Kidney tubule cell (primary cell): ENCODE results near the gene PPP1R8.
"Not testable (repeated sequence)": the region's sequence is repeated elsewhere in the genome, so short reads cannot be mapped to it uniquely, and the experiment has no call there.

Experiments used
- DNase-seq: peaks from one replicate; pipeline ENCODE4 v3.0.0-alpha.2; 2018; ENCODE audit warnings: low spot score

PPP1R8 gene

DNA sequence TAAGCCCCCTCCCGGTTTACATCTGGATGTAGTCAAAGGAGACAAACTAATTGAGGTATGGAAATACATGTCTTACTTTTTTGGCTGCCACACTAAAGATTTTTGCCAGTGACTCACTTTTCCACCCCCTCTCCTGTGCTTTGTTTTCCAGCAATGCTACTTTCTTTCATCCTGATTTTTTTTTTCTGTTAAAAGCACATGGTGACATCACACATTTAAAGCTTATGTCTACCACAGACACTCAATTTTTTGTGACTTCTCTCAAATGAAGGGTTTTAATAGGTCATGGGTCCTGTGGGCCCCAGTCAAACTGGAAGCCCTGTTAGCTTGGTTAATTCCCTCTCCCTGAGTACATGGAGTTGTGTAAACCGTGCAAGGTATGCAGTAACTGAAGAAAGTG, 2.2 kb downstream of the PPP1R8 start:
- DNase-seq: peak; percentile 26

- no peak for DNase-seq
These were observed 2.9 kb downstream of the PPP1R8 start for GRCh38 chr1:27833470-27833869.

GRCh38 chr1:27835046-27835445, 4.5 kb downstream of the PPP1R8 start:
- DNase-seq: no peak

DNA sequence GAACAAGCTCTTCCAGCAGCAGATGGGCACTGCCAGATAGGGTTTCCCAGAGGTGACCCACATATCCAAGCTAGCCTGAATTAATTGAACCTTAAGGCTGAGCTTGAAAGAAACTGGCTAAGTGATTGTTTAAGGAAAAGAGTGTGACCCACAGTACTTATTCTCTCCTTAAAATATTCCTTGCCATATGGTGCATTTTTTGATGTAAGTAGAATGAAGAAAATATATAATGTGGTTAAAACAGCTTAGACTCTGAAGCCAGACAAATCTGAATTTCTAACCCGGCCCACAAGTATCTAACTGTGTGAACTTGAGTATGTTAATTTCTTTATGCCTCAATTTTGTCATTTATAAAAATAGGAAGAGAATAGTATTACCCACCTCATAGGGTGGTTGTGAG, 4.9 kb downstream of the PPP1R8 start:
- no peak for DNase-seq

- DNase-seq: no peak
These were observed 19.4 kb downstream of the PPP1R8 start for GRCh38 chr1:27849951-27850350.

- DNase-seq: no peak
These were observed 24.5 kb downstream of the PPP1R8 start for GRCh38 chr1:27855085-27855484.

DNA sequence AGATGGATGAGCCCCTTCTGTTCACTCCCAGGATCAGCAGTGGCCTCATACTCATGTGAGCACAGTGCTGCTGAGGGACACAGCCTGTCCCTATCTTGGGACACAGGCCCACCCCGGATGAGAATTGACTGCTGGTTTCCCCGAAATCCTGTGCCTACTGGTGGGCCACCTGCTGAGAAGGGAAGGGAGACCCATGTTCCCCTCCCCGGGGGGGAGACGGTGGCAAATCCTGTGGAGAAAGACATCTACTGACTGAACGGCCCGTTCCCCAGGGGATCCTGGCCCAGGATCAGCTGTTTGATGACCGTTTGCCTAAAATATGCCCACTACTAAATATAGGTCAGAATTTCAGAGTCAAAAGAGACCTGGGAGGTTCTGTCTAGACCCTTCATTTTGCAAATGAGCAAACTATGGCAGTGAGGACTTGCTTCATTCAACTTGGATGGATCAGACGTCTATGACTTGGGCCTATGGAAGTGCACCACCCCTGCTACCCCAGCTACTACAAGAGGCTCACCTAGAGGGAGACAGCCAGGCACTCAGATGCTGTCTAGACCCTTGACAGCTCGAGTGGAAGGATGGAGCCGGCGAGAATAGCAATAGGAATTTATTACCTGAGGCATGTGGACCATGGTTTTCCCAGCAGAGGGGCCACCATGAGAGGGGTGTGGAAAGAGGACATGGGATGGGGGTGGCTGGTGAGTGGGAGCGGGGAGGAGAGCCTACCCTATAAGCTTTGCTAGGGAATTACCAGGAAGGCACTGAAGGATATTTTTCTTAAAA, 26.2 kb downstream of the PPP1R8 start:
- DNase-seq: no peak

- not testable (repeated sequence) for DNase-seq
These were observed 27.0 kb downstream of the PPP1R8 start for GRCh38 chr1:27857552-27857951.

DNA sequence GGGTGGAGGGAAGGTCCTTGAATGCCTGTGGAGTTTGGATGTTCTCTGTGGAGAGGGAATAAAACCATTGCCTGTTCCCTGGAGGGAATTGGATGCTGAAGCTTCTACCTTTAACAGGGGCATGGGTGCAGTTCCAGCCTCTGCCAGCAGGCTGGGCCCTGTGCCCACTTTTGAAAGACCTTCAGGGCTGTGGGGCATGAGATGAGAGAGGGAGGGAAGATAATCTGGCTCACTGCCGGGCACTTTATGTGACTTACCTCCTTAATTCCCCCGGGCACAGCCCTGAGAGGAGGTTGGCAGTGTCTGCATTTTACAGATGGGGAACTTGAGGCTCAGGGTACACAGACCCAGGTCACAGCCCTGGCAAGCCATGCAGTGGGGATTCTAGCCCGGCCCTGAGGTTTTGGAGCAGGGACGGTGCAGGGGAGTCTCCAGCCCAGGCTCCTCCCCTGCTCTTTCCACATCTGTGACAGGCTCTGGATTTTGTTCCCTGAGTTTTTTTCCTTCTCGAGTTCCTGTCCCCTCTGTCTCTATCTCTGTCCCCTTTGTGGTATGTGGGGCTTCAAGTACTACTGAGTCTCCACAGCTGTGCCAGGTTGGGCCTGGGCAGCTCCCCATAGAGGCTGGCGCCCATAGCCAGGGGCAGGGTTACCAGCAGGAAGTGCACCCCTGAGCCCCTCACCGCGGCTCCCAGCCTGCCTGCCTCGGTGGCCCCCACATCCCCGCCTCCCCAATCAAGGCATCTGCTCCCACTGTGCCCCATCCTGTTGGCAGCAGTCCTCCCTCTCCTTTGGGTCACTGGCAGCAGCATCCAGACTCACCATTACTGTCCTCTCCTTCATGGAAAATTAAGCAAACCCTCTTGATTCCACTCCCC, 27.7 kb downstream of the PPP1R8 start:
- peak; percentile 84 for DNase-seq

- no peak for DNase-seq
These were observed 28.5 kb downstream of the PPP1R8 start for GRCh38 chr1:27858949-27859576.

GRCh38 chr1:27861436-27861835, 30.9 kb downstream of the PPP1R8 start:
- no peak for DNase-seq

- no peak for DNase-seq
These were observed 31.4 kb downstream of the PPP1R8 start for GRCh38 chr1:27862004-27862403.

- DNase-seq: peak; percentile 100
These were observed 32.3 kb downstream of the PPP1R8 start for GRCh38 chr1:27862671-27863537.

GRCh38 chr1:27863538-27863915, 32.9 kb downstream of the PPP1R8 start:
- DNase-seq: no peak

DNA sequence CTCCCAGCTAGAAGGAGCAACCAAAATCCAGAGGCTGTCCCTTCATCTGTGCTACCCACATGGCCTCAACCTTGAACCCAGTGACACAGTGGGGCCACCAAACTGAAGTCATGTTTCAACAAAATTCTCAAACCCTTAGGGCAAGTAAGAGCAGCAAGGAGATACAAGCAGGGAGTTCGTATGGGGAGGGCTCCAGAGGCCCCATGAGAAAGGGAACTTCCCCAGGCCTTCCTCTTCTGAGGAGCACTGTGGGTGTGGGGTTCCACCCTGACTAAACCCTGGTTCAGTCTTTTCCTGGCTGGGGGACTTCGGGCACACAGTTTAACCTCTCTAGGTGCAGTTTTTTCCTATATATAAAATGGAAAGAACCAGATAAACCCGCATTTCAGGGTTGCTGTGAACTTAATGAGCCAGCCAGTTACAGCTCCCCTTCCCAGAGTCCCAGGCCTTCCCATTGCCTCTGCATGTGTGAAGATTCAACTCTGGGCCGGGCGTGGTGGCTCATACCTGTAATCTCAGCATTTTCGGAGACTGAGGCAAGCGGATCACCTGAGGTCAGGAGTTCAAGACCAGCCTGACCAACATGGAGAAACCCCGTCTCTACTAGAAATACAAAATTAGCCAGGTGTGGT, 33.8 kb downstream of the PPP1R8 start:
- no peak for DNase-seq

GRCh38 chr1:27865821-27866220, 35.2 kb downstream of the PPP1R8 start:
- no peak for DNase-seq

DNA sequence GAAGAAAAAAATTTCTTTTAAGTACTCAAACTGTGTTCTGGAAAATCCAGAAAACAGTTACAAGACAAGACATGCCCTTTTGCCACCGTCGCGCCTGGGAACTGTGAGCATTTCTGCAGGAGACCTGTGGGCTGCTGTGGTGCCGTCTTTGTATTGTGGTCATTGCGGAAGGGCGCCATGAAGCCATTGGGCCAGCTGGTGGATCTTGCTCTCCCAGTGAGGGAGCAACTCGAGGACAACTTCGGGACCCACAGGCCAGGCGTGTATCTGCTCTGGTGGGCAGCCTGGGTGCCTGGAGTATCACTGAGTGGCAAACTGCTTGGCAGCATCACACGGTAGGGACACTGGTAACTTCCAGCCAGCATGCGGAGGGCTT, 38.0 kb downstream of the PPP1R8 start:
- no peak for DNase-seq

DNA sequence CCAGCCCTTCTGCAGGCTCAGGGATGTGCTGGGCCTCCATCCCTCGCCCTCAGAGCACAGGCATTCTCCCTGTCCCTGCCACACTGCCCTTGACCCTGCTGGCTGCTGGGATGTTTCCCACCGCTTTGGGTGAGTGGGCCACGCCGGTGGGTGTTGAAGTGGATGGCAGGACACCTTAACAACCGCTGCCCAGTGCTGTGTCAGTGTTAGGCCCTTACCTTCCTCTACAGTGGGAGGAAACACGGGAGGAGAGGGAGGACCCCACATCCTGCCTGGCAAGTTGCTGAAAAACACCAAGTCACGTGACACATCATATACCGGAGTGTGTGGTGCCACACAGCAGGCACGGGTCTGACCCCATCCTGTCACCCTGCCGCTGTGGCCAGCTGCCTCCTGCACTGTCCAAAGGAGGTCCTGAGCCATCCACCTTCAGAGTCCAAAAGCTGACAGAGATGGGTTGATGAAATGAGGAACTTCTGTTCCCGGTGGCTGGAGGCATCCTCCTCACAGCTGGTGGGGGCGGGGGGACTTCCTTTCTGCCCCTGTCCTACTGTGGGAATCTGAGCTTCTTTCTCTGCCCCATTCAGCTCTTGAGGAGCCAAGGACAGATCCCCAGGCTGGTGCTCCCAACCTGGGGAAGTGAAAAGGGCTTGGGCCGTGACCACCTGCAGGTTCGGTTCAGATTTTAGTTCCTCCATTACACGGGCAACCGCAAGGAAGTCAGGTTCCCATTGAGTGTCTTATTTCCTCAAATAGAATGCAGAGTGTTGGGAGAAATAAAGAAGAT, 38.5 kb downstream of the PPP1R8 start:
- DNase-seq: no peak

DNA sequence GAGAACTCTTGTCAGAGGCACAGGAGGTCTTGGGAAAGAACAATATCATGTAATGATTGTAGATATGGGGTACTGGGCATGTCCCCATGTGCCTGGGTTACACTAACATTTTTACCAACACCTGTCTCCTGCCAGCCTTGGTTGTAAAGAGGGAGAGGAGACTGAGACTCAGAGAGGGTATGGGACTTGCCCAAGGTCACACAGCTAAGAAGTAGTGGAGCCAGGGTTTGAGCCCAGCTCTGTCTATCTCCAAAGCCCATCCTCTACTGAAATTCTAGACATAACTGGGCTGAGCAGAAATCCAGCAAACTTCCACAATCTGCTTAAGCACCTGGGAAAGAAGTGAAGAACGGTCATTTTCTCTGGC, 39.1 kb downstream of the PPP1R8 start:
- no peak for DNase-seq

DNA sequence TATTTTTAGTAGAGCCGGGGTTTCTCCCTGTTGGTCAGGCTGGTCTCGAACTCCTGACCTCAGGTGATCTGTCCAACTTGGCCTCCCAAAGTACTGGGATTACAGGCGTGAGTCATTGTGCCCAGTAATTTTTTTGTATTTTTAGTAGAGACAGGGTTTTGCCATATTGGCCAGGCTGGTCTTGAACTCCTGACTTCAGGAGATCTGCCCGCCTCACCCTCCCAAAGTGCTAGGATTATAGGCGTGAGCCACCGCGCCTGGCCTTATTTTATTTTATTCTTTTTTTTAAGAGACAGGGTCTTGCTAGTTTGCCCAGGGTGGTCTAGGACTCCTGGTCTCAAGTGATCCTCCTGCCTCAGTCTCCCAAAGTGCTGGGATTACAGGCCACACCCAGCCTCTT, 40.5 kb downstream of the PPP1R8 start:
- not testable (repeated sequence) for DNase-seq
